Measurements from ENCODE around the gene CFAP77.
A peak's percentile ranks its signal among the peaks of the same experiment; 100 is the strongest.

Gene CFAP77

GRCh38 chr9:132407196-132407595, 2.8 kb upstream of the CFAP77 start:
- no peak for DNase-seq (ENCODE audit: extremely low read depth in 1 of 2, low read depth in 1 of 2)

- DNase-seq (ENCODE audit: extremely low read depth in 1 of 2, low read depth in 1 of 2), result no peak
Measured at GRCh38 chr9:132408521-132408920, 1.5 kb upstream of the CFAP77 start.

- DNase-seq (ENCODE audit: extremely low read depth in 1 of 2, low read depth in 1 of 2), result no peak
Measured at GRCh38 chr9:132410642-132411041, 631 bp downstream of the CFAP77 start.

- peak; percentile 19 to 45 for DNase-seq (ENCODE audit: extremely low read depth in 1 of 2, low read depth in 1 of 2)
Measured at GRCh38 chr9:132411091-132411508, 1.1 kb downstream of the CFAP77 start.

GRCh38 chr9:132412089-132412488, 2.1 kb downstream of the CFAP77 start:
- DNase-seq (ENCODE audit: extremely low read depth in 1 of 2, low read depth in 1 of 2), result no peak

- no peak for DNase-seq (ENCODE audit: extremely low read depth in 1 of 2, low read depth in 1 of 2)
Measured at GRCh38 chr9:132413926-132414325, 3.9 kb downstream of the CFAP77 start.

GRCh38 chr9:132414731-132415130, 4.7 kb downstream of the CFAP77 start:
- no peak for DNase-seq (ENCODE audit: extremely low read depth in 1 of 2, low read depth in 1 of 2)

GRCh38 chr9:132415181-132415580, 5.2 kb downstream of the CFAP77 start:
- DNase-seq (ENCODE audit: extremely low read depth in 1 of 2, low read depth in 1 of 2), result no peak

GRCh38 chr9:132418726-132419363, 8.8 kb downstream of the CFAP77 start:
- DNase-seq (ENCODE audit: extremely low read depth in 1 of 2, low read depth in 1 of 2), result no peak

GRCh38 chr9:132422574-132422973, 12.6 kb downstream of the CFAP77 start:
- no peak for DNase-seq (ENCODE audit: extremely low read depth in 1 of 2, low read depth in 1 of 2)

GRCh38 chr9:132423503-132423902, 13.5 kb downstream of the CFAP77 start:
- no peak for DNase-seq (ENCODE audit: extremely low read depth in 1 of 2, low read depth in 1 of 2)

- no peak for DNase-seq (ENCODE audit: extremely low read depth in 1 of 2, low read depth in 1 of 2)
Measured at GRCh38 chr9:132424857-132425674, 15.1 kb downstream of the CFAP77 start.

- no peak for DNase-seq (ENCODE audit: extremely low read depth in 1 of 2, low read depth in 1 of 2)
Measured at GRCh38 chr9:132425675-132426062, 15.7 kb downstream of the CFAP77 start.

- no peak for DNase-seq (ENCODE audit: extremely low read depth in 1 of 2, low read depth in 1 of 2)
Measured at GRCh38 chr9:132426639-132427414, 16.8 kb downstream of the CFAP77 start.

GRCh38 chr9:132430998-132431397, 21.0 kb downstream of the CFAP77 start:
- no peak for DNase-seq (ENCODE audit: extremely low read depth in 1 of 2, low read depth in 1 of 2)

GRCh38 chr9:132434881-132435280, 24.9 kb downstream of the CFAP77 start:
- no peak for DNase-seq (ENCODE audit: extremely low read depth in 1 of 2, low read depth in 1 of 2)

GRCh38 chr9:132439153-132439552, 29.1 kb downstream of the CFAP77 start:
- no peak for DNase-seq (ENCODE audit: extremely low read depth in 1 of 2, low read depth in 1 of 2)

- no peak for DNase-seq (ENCODE audit: extremely low read depth in 1 of 2, low read depth in 1 of 2)
Measured at GRCh38 chr9:132440735-132441134, 30.7 kb downstream of the CFAP77 start.

- no peak for DNase-seq (ENCODE audit: extremely low read depth in 1 of 2, low read depth in 1 of 2)
Measured at GRCh38 chr9:132441404-132441803, 31.4 kb downstream of the CFAP77 start.

GRCh38 chr9:132443951-132444607, 34.1 kb downstream of the CFAP77 start:
- DNase-seq (ENCODE audit: extremely low read depth in 1 of 2, low read depth in 1 of 2), result no peak

GRCh38 chr9:132446887-132447286, 36.9 kb downstream of the CFAP77 start:
- no peak for DNase-seq (ENCODE audit: extremely low read depth in 1 of 2, low read depth in 1 of 2)

Measured in activated CD8-positive, alpha-beta memory T cell treated with anti-CD3 and anti-CD28 coated beads for 1 hour (primary cell).